A673 (cell line): Measurements from ENCODE around the gene PLCG1.

ENCODE experiments used
- EZH2 ChIP-seq: fragments of 200-600 bp; sonication (generic); IDR thresholded peaks from 2 replicates; pipeline ENCODE4 v1.6.1; 2017; ENCODE audit warnings: borderline replicate concordance, low read depth, mild to moderate bottlenecking, mixed read lengths, antibody characterized with exemption, low read length; ENCODE audit not compliant: poor library complexity, severe bottlenecking
- TF ChIP-seq, protein P1 (sequence below): fragments of 300-800, 200-600 bp; sonication (generic); conservative IDR thresholded peaks from 2 replicates; pipeline ENCODE4 v1.5.1; 2017; ENCODE audit warnings: low read depth, mild to moderate bottlenecking, antibody characterized with exemption, low read length, moderate library complexity, mixed read lengths

DNA sequence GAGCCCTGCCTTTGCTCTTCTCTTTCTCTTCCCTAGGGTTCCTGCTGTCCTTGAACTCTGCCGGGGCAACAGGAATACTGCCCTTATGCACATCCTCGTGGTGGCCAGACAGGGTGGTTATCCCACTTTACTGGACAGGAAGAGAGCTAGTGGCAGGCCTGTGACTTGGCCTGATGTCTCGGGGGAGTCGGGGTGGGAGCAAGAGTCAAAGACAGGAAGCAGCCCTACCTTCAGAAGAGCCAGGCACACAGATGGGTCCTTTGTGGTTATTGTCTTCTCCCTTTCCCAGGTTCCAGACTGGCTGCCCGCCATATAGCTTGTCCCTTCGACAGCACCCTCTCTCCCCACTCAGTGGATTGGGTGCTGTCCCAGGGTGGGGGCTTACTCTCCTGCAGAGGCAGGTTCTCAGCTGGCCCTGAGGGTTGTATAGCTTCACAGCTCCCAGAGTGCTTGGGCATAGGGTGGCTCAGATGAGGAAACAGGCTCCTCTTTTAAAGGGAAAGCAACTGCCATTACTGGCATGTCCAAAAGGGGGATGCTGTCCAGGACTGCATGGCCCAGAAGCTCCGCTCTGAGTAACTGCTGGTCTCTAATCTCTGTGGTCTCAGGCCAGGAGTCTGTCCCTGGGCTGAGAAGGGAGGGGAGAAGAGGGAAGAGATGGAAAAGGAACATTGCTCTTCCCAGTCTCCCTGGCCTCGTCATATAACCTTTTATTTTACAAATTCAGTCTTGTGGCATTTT, 17.3 kb downstream of the PLCG1 start:
- TF ChIP-seq, protein P1, sequence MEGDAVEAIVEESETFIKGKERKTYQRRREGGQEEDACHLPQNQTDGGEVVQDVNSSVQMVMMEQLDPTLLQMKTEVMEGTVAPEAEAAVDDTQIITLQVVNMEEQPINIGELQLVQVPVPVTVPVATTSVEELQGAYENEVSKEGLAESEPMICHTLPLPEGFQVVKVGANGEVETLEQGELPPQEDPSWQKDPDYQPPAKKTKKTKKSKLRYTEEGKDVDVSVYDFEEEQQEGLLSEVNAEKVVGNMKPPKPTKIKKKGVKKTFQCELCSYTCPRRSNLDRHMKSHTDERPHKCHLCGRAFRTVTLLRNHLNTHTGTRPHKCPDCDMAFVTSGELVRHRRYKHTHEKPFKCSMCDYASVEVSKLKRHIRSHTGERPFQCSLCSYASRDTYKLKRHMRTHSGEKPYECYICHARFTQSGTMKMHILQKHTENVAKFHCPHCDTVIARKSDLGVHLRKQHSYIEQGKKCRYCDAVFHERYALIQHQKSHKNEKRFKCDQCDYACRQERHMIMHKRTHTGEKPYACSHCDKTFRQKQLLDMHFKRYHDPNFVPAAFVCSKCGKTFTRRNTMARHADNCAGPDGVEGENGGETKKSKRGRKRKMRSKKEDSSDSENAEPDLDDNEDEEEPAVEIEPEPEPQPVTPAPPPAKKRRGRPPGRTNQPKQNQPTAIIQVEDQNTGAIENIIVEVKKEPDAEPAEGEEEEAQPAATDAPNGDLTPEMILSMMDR: no peak
- no peak for TF ChIP-seq EZH2
